Measurements from ENCODE around the gene UBD.

The UBD gene

DNA sequence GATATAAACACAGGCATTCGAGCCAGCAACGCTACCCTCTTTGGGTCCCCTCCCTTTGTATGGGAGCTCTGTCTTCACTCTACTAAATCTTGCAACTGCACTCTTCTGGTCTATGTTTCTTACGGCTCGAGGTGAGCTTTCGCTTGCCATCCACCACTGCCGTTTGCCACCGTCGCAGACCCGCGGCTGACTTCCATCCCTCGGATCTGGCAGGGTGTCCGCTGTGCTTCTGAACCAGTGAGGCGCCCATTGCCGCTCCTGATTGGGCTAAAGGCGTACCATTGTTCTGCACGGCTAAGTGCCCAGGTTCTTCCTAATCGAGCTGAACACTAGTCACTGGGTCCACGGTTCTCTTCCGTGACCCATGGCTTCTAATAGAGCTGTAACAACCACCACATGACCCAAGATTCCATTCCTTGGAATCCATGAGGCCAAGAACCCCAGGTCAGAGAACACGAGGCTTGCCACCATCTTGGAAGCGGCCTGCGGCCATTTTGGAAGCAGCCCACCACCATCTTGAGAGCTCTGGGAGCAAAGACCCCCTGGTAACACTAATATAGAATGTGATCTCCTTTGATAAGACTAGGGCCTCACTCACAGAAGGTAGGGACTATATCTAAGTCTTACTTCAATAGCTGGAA, 973 bp downstream of the UBD start:
- no peak for DNase-seq

DNA sequence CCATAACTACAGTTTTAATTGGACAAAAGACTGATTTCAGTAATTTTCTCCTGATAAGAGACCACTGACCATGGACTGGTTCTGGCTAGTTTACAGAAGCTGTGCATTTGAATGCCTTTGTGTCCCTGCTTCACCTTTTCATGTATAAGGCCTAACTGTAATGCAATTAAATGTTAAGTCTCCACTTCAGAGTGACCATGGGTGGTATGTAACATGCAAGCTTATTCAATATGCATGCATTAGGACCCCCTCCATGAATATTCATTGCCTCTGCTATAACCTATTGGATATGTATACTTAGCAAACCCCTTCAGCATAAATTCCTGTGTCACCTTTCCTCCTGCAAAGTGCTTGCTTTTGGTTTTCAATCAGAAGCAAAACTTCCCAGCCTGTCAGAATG, 2.2 kb downstream of the UBD start:
- no peak for DNase-seq

DNA sequence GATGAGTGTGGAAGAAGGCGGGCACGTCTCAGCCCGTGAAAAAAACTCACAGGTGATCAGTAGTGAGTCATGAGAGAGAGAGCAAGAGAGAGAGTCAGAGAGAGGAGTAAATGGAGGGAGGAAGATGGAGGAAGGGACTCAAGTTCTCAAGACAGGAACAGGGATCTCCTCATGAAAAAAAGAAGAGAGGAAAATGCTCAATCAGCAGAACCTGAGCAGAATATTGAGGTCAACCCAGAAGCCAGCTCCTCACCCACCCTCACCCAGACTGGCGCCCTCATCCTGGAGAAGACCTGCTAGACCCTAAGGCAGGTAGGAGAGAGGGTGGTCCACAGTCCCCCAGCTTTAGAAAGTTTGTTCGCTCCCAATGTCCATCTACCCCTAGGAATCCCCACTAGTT, 4.8 kb downstream of the UBD start:
- no peak for DNase-seq

DNA sequence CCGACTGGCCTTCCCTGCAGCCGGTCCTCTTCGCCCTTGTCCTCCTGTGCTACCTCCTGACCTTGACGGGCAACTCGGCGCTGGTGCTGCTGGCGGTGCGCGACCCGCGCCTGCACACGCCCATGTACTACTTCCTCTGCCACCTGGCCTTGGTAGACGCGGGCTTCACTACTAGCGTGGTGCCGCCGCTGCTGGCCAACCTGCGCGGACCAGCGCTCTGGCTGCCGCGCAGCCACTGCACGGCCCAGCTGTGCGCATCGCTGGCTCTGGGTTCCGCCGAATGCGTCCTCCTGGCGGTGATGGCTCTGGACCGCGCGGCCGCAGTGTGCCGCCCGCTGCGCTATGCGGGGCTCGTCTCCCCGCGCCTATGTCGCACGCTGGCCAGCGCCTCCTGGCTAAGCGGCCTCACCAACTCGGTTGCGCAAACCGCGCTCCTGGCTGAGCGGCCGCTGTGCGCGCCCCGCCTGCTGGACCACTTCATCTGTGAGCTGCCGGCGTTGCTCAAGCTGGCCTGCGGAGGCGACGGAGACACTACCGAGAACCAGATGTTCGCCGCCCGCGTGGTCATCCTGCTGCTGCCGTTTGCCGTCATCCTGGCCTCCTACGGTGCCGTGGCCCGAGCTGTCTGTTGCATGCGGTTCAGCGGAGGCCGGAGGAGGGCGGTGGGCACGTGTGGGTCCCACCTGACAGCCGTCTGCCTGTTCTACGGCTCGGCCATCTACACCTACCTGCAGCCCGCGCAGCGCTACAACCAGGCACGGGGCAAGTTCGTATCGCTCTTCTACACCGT, 6.1 kb downstream of the UBD start:
- no peak for DNase-seq

DNA sequence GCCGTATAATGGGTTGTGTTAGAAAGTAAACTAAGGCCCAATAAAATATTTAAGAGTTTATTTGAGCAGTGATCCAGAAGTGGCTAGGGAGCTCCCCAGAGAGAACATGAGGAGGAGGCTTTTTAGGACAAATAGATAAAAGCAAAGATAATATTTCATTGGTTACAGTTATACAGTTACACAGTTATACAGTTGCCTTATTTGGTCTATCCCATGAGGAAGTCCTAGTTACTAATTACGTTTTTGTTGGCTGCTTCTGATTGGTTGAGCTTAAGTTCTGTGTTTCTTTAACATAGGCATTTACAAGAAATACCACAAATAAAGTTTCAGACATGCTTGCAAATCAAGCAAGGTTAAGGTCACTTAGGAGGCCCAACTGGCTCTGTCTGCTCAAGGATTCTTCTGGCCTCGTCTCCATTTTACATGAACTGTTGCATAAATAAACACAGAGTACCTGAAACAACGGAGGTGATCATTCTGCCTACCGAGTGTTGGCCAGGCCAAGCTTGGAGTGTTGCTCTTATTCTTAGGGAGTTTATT, 7.0 kb downstream of the UBD start:
- no peak for DNase-seq

DNA sequence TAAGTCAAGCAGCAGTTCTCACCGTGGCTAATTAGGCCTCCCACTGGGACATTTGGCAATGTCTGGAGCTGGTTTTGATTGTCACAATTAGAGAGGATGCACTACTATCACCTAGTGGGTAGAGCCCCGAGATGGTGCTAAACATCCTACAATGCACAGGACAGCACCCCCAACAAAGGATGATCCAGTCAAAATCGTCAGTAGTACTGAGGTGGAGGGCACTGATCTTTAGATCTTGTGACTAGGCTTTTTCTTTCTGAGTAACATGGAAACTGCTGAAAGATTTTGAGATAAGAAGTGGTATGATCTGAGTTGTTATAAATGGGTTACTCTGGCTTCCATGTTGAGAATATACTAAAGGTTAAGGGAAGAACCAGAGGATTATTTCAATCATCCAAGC, 12.0 kb downstream of the UBD start:
- no peak for DNase-seq

DNA sequence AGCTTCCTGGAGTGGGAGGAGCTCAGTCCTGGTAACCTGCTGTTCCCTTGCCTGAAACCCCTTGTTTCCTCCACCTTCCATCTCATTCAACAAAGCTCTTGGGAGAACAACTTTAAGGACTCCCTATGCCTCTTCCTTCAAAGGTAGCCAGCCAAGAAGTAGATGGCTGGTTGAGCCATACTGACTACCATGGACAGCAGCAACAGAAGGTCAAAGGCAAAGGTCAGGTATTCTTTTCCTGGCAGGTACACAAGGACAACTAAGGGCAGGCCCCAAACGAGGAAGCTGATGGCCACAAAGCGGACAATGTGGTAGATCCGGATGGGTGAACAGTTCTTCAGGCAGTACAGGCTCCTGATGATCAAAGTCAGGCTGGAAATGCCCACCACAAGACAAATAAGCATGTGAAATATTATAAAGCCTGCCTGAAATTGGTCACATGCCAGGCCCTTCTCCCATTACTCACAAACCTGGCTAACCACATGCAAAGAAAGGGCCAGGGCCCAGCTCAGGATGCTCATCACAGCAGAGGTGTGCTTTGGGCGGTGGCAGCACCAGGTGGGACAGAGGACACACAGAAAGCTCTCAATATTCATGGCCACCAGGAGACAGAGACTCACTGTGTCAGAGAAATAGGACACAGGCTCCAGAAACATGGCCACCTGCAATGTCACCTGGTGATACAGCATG, 21.7 kb downstream of the UBD start:
- no peak for DNase-seq

DNA sequence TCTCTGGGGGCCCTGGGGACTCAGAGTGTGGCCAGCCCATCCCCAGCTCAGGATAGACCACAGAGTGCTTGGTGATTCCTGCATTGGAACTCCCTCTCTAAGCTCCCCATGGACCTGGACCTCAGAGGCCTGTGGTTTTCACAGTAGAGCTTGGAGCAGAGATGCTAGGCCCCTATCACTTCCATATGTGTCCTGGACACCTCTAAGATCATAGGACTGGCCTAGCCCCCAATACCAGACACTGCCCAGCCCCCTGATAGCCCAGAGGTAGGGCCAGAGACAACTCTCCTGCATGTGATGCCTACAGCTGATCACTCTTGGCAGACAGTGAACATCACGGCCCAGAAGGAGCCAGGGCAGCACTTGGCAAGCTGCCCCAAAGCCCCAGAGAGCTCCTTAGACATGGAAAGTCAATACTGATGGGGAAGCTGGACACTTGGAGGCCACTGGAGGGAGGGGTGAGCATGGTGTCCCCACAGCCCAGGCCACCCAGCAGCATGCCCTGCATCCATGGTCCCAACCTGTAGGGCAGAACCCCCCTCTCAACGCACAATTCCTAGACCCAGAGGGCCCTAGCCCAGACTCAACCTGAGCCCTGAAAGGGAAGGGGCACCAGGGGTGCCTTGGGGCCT, 27.1 kb downstream of the UBD start:
- no peak for DNase-seq

DNA sequence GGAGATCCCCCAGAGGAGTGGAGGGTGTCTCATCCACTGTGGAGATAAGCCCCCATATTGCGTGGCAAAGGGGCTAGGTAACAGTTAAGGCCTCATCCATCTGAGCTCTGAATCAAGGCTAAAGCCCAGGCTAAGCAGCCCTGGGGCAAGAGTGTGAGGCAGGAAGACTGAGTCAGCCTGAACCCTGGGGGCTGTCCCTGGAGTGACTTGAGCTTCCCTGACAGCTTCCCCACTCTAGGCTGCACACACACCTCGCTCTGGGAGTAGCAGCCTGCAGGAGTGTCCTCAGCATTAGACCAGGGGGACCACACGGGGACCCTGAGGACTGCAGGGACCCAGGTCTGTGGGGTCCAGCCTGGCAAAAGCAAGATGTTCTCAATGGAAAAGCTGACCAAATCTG, 27.9 kb downstream of the UBD start:
- DNase-seq: no peak

DNA sequence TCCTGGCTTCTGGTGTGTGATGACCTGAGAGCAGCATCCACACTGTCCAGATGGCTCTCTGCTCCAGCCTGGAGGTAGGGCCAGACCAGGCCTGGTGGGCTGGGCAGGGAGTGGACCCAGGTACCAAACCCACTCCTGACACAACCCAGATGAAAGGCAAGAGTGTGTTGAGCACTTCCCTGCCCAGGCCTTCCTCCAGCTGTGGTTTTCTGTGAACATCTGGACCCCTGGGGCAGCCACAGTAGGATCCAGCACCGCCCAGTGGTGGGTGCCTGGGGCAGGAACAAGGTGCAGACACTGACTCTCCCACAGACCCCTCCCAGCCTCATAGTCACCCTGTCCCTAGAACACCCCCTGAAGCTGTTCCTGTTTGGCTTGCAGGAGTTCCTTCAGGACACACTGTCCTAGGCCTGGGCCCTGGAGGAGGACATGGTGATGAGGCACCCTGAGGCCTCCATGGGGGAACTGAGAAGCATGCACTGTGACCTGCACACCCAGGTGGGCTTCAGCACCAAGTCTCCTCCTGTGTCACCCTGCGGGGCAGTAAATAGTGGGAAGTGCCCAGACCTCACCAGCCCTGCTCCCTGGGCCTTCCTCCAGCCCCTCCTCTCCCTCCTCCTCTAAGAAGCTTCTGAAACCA, 28.7 kb downstream of the UBD start:
- no peak for DNase-seq

DNA sequence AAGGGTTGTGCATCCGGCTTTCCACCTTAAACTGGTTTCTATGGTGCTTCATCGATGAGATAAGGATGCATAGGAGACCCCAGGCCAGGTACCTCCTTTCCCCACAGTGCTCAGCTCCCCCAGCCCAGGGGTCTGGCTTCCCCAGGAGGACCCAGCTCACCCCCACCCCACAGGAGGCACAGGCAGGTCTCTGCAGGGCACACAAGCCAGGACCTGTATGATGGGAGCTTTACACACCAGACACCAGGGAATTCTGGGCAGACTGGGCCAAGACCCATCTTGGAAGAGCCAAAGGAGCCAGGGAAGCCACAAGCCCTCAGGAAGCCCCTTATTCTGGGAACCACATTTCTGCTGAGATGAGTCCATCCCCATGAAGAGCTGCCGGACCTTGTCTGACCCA, 29.6 kb downstream of the UBD start:
- no peak for DNase-seq

DNA sequence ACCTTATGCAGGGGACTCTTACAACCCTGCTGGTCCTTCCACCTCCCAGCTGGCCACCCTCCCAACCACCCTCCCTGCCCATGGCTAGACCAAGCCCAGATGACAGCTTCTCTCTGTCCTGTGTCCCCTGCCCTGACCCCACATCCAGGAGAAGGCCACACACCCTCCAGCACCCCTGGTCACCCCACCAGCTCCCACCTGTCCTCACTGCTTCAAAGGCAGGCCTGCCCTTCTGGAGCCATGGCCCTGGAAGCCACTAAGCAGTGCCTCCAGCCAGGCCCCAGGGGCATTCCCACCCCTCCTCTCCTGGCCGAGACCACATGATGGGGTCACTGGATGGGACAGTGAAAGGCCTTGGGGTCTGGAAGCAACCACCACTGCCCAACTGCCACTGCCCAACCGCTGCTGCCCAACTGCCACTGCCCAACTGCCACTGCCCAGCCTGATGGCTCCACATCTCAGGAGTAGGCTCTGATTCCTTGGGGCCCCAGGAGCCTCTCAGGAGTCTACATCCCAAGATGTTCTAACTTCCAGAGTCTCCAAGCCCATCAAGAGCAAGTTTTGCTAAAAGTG, 30.5 kb downstream of the UBD start:
- no peak for DNase-seq

DNA sequence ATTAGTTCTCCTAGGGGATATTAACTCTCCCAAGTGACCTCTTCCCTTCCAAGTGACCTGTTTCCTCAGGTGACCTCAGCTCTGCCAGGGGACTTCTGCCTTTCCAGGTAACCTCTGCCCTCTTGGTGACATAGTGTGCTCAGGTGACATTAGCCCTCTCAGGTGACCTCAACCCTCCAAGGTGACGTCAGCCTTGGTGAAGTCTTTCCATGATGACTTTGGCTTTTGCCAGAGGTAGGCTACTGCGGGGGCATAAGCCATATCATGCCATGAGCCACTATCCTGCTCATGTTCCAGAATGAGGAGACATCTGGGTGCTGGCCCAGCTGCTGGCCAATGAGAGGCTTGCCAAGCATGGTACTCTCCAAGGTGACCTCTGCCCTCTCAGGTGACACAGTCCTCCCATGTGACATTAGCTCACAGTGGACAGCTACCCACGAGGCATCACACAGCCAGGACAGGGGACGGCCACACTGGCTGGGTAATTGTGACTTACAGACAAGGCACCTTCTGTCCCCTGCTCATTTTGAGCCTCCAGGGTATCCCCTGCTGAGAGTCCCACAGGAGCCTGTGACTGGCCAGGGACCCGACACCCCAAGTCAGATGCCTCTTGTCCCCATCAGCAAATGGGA, 31.1 kb downstream of the UBD start:
- DNase-seq: no peak

DNA sequence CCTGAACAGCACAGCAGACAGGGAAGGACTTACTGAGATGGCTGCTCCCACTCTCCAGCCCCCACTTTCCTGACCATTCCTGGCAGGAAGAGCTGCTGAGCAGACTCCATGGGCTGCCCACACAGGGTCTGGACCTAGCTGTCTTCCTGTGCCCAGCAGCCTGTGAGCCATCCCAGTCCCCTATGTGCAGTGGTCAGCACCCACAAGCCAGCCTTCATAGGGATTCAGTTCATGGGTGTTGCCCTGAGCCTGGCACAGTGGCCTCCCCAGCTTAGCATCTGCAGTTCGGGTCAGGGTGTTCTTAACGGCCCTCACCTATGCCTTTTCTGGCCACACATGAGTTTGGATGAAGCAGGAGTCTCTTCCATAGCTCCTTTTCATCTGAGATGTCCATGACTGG, 32.0 kb downstream of the UBD start:
- no peak for DNase-seq

DNA sequence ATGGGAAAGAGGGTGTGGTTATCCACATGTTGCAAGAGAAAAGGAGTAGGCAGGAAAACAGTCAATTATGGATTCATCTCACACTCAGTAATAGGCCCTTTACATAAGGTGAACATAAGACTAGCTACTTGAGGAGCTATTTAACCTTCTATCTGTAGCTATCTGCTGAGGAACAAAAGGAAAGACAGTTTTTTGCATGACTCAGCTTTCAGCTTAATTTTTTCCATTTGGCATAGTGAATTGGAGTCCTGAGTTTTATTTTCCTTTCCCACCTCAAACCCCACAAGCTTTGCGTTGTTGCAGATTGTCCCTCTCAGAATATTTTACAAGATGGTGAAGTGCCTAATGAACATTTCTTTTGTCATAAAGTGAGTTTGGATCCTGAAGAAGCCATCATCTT, 32.4 kb downstream of the UBD start:
- DNase-seq: no peak

DNA sequence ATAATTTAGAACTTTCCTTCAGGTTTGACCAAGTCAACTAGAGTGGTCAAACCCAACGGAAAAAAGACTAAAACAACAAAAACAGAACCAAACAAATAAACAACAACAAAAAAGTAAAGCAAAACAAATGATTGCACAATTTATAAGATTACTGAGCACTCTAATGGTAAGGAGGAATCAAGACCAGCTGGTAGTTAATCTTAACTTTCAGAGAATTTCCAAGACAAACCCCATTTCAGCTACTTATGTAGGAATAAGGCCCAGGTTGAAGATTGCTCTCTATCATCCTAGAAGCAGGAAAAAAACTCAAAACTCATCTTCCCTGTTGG, 34.3 kb downstream of the UBD start:
- no peak for DNase-seq

DNA sequence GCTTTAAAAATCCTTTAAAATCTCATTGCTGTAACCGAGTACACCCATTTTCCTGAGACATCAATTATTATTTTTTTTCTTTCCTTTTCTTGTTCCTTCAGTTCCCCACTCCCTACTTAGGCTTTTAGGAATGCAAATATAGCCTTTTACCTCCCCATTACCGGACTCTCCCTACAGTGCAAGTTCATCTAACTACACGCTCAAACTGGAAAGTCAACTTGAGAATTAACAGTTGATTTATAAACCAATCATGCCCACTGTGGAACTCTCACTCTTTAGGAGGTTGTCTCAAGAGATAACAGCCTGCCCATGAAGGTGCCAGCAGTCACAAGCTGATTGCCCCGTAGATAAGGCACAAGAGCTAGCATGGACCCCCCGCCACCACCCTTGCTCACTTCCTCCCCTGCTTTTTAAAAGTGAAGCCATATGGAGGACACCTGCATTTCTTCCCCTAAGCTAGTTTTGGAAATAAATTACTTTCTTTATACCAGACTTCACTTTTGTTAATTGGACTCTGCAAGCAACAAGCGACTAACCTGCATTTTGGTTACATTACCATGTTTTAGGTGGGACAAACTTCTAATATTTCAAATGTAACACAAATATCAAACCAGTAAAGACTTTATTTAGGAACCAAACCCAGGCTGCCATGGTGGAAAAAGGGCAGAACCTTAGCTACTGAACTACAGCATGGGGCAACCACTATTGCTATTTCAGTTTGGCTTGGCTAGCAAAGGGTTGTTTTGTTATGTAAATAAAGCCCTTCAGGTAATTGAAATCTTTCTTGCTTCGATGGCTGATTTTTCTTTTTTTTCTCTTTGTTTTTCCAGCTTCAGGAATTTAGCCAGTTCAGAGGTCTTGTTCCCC, 34.9 kb downstream of the UBD start:
- DNase-seq: no peak

DNA sequence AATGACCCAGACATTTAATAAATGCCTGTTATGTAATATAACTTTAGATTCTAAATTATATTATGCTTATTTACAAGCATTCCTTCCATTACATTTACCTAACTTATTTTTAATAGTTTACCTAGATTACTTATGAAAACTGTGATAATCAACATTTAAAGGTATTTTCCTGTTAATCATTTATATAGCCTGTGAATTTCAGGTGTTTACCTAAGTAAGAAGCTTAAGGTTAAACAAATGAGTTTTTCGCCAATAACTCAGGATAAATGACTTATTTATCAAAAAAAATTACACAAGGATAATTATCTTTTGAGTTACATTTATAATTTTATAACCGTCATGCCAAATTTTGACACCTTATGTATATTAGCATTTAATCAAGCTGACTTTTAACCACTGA, 35.5 kb downstream of the UBD start:
- DNase-seq: no peak

DNA sequence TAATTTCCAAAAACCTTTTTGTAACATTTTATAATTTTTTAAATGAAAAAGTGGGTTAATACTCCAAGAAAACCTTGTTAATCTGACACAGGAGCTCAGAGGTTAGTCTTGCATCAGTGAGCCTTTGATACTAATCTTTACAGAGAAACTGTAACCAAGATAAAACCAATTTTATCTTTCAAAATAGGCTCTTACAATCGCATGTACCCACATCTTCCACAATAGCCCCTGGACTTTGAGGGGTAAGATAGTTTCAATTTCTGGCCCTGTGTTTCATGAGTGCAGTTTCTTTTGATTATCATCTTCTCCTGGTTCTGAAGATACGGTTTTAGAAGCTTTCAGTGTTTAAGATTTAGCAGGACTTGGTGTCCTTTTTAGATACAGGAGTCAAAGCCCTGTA, 37.3 kb downstream of the UBD start:
- no peak for DNase-seq

DNA sequence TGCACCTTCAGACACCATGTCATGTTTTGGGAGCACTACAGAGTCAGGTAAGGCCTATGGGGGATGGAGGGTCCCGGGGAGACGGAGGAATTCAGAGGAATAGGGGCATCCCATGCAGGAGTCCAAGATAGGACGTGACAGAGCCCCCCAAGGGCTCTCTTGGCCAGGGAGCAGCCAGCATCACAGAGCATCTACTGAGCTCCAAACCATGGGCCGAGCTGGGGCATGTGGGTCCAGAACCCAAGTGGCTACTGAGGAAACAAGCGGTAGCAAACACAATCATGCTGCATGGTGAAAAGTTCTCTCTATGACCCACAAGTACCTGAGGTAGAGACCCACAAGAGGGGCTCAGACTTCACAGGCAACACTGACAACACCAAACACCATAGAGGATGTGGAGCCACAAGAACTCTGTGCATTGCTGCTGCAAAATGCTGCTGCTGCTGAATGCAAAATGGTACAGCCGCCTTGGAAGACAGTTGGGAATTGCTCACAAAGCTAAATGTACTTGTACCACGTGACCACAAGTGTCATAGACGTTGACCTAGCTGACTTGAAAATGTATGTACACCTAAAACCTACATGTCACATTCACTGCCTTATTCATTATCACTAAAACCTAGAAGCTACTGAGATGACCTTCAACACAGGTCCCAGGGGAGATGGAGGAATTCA, 38.4 kb downstream of the UBD start:
- no peak for DNase-seq

DNA sequence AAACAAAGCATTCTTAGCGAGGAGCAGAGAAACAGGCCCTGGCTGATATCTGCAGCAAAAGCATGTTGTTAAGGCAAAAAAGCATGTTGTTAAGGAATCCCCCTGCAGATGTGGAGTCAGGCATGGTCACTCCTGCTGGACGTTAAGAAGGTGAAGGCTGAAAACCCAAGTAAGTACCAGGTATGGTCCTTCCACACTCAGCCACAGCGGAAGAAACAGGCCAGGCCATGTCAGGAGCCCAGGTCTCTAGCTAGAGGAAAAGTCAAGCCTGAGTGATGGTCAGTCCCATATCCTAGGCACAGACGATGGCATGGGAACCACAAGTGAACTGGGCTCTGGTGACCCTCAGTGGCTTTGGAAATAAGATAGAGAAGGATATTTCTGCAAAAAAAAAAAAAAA, 39.3 kb downstream of the UBD start:
- DNase-seq: no peak

Measured in NCI-H446 treated with DMSO at 0.1 percent for 48 hours (cell line).